Activated T-cell treated with anti-CD3 and anti-CD28 coated beads, Interleukin-2, amount 50 U/mL, for 72 hours (primary cell): Measurements from ENCODE around the gene FAM53B. TPM values are rescaled to one million over a fixed set of nuclear protein-coding genes. Genes with fewer than 3 reads are reported as not detected.

Experiments
- ATAC-seq, 2 donors: fragments of 150-1000 bp; cut with Tn5 transposase; replicated peaks in 1 of 2; 2 replicates each; pipeline ENCODE4 v1.10.0; 2021; ENCODE audit warnings: moderate library complexity in 2 of 2, mild to moderate bottlenecking in 1 of 2
- DNase-seq, 2 donors: peaks; one replicate each; pipeline ENCODE4 v3.0.0; 2021 to 2022; ENCODE audit warnings: mixed read lengths in 1 of 2
- H3K27ac Mint-ChIP-seq: one replicate; pipeline ENCODE4 v1.8.0; 2022; ENCODE audit warnings: mild to moderate bottlenecking, moderate library complexity, mixed read lengths
- H3K27me3 Mint-ChIP-seq: one replicate; pipeline ENCODE4 v1.8.0; 2022; ENCODE audit warnings: low read depth, mixed read lengths
- H3K36me3 Mint-ChIP-seq, 2 donors: one replicate each; pipeline ENCODE4 v1.8.0; 2022; ENCODE audit warnings: mixed read lengths in 2 of 2, mild to moderate bottlenecking in 1 of 2; ENCODE audit not compliant: insufficient read depth in 2 of 2
- H3K4me1 Mint-ChIP-seq: one replicate; pipeline ENCODE4 v1.8.0; 2022; ENCODE audit warnings: low read depth, mixed read lengths
- H3K4me3 Mint-ChIP-seq, 2 donors: one replicate each; pipeline ENCODE4 v1.8.0; 2022; ENCODE audit warnings: mild to moderate bottlenecking in 2 of 2, mixed read lengths in 2 of 2, moderate library complexity in 2 of 2
- H3K9me3 Mint-ChIP-seq, 2 donors: one replicate each; pipeline ENCODE4 v1.8.0; 2022; ENCODE audit warnings: mixed read lengths in 2 of 2
- total RNA-seq, 2 donors: library from RNA; stranded (reverse); gene quantifications; one replicate each; pipeline ENCODE4 v1.2.3, GENCODE V29; 2022

Gene FAM53B
- total RNA-seq, 2 donors from 2014 or later, result 30.0 to 37.7 TPM

DNA sequence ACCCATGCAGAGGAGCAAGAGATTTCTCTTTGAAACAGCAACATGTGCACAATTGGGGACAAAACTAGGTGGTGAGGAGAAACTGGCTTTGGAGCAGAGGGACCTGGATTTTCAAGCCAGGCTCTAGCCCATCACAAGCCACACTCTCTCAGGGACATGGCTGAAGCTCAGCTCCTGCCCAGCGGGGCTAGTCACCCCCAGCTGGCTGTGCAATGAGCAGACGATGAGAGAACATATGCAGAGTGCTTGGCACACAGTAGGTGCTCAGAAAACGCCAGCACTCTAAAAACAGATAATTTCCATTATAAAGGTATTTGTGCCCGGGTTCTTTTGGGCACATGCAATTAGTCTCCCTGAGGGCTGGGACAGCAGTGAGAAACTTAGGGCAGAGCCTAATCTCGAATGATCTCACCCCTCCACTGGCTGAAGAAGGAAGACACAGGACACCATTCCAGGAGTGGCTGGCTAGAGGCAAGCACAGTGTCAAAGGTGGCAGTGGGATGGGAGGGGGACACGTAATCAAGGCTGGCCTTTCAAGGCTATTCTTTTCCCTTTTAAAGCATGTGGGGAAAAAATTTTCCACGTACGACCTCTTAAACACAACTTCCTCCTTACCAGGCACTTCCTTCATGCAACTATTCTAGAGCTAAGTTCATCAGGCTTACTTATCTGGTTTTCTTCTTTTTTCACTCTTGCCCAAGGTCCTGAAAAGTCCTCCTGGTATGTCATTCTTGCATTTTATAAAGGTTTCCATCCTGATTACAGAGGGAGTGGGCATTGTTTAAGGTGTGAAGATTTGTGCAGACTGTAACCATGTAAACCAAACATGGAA lies 15.1 kb downstream of the FAM53B start:
- ATAC-seq, result no peak
- H3K27ac Mint-ChIP-seq, result peak overlapping the region; percentile 76
- peaks cover 5 to 12% of the 10 kb centered on the region in 2 donors for H3K36me3 Mint-ChIP-seq
- H3K9me3 Mint-ChIP-seq, result no peaks in the 10 kb centered on the region
- H3K4me1 Mint-ChIP-seq, result peaks cover 94% of the 10 kb centered on the region
- no peak for DNase-seq
- H3K4me3 Mint-ChIP-seq, result peak overlapping the region; percentile 70 to 77
- no peaks in the 10 kb centered on the region for H3K27me3 Mint-ChIP-seq

DNA sequence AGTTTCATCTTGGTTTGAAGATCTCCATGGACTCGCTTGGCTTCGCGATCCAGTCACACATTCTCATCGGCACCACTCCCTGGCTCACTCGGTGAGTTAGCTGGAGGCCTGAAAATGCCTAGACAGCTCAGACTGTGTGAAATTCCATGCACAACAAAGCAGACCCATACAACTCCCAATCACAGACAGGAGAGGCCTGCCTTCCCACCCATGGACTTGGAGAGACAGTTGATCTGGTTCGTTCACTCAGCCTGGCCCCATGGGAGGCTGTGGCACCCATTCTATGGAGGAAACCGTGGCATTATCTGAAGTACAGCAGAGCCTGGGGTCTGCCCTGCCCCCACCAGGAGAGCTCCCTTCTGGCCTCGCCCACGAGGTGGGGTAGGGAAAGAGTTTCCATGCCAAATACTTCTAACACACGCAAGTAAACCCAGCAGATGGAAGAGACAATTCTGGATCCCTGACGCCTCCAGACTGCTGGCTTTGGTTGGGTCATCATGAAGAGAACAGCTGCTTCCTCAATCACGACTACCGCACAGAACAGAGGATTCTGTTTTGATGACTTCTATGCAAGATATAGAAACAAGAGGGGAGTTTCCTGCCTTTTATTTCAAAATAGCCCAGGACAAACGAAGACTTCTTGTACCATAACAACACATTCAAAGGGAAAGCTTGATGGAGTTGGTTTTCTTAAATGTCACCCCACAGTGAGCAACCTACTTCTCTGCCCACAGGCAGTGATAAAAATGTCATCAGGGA lies 15.9 kb downstream of the FAM53B start:
- Mint-ChIP-seq H3K4me1 (peaks cover 94% of the 10 kb centered on the region), H3K27ac (peak overlapping the region; percentile 76), H3K4me3 (peak overlapping the region; percentile 70 to 77), H3K9me3 (no peaks in the 10 kb centered on the region), H3K36me3 (peaks cover 5 to 14% of the 10 kb centered on the region in 2 donors), H3K27me3 (no peaks in the 10 kb centered on the region)
- DNase-seq (peak in 1 of 2 donors; percentile 54), ATAC-seq (peak; percentile 49 to 59)

- DNase-seq (no peak), ATAC-seq (no peak)
- Mint-ChIP-seq H3K27me3 (no peaks in the 10 kb centered on the region), H3K4me3 (peak overlapping the region; percentile 70 to 77), H3K4me1 (peaks cover 94% of the 10 kb centered on the region), H3K9me3 (no peaks in the 10 kb centered on the region), H3K27ac (no peak overlapping the region), H3K36me3 (peaks cover 3 to 11% of the 10 kb centered on the region in 2 donors)
Measured at GRCh38 chr10:124727361-124727960, 16.7 kb downstream of the FAM53B start.

DNA sequence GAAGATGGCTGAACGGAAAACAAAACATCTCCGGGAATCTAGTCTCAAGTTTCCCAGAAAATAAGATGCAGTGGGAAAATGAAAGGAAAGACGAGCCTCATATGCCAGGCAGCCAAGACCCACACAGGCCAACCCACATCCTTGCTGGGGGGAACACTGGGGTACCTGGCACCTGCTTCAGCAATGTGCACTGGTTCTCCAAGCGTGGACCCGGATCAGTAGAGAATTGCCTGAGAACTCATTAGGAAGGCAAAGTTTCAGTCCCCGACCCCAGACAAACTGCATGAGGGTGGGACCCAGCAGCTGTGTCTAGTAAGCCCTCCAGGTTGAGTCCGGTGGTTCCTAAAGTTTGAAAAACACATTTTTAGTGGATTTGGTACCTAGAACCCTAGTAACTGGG lies 18.4 kb downstream of the FAM53B start:
- Mint-ChIP-seq H3K27ac (no peak overlapping the region), H3K9me3 (no peaks in the 10 kb centered on the region), H3K27me3 (no peaks in the 10 kb centered on the region), H3K4me3 (no peak overlapping the region), H3K36me3 (peaks cover 3 to 11% of the 10 kb centered on the region in 2 donors), H3K4me1 (peaks cover 94% of the 10 kb centered on the region)
- DNase-seq, result no peak
- no peak for ATAC-seq

GRCh38 chr10:124725171-124725631 lies 19.0 kb downstream of the FAM53B start:
- ATAC-seq (no peak), DNase-seq (no peak)
- Mint-ChIP-seq H3K36me3 (peaks cover 4 to 12% of the 10 kb centered on the region in 2 donors), H3K27ac (no peak overlapping the region), H3K4me1 (peaks cover 95% of the 10 kb centered on the region), H3K9me3 (no peaks in the 10 kb centered on the region), H3K27me3 (no peaks in the 10 kb centered on the region), H3K4me3 (no peak overlapping the region)

GRCh38 chr10:124724279-124725027 lies 19.7 kb downstream of the FAM53B start:
- Mint-ChIP-seq H3K27ac (peak overlapping the region; percentile 84), H3K4me3 (peak overlapping the region; percentile 76 to 82), H3K27me3 (no peaks in the 10 kb centered on the region), H3K36me3 (peaks cover 4 to 11% of the 10 kb centered on the region in 2 donors), H3K9me3 (no peaks in the 10 kb centered on the region), H3K4me1 (peaks cover 95% of the 10 kb centered on the region)
- ATAC-seq (no peak), DNase-seq (no peak)

- no peak for DNase-seq
- Mint-ChIP-seq H3K4me1 (peaks cover 95% of the 10 kb centered on the region), H3K27ac (peak overlapping the region; percentile 84), H3K36me3 (peaks cover 4 to 11% of the 10 kb centered on the region in 2 donors), H3K27me3 (no peaks in the 10 kb centered on the region), H3K9me3 (no peaks in the 10 kb centered on the region), H3K4me3 (peak overlapping the region; percentile 76 to 82)
- ATAC-seq, result no peak
Measured at GRCh38 chr10:124723826-124724225, 20.4 kb downstream of the FAM53B start.

- DNase-seq (peak; percentile 80 to 82), ATAC-seq (peak; percentile 65 to 68)
- Mint-ChIP-seq H3K36me3 (peaks cover 4 to 11% of the 10 kb centered on the region in 2 donors), H3K27me3 (no peaks in the 10 kb centered on the region), H3K4me1 (peaks cover 94% of the 10 kb centered on the region), H3K9me3 (no peaks in the 10 kb centered on the region), H3K27ac (peak overlapping the region; percentile 84), H3K4me3 (peak overlapping the region; percentile 76 to 82)
Measured at GRCh38 chr10:124722798-124723783, 21.1 kb downstream of the FAM53B start.

DNA sequence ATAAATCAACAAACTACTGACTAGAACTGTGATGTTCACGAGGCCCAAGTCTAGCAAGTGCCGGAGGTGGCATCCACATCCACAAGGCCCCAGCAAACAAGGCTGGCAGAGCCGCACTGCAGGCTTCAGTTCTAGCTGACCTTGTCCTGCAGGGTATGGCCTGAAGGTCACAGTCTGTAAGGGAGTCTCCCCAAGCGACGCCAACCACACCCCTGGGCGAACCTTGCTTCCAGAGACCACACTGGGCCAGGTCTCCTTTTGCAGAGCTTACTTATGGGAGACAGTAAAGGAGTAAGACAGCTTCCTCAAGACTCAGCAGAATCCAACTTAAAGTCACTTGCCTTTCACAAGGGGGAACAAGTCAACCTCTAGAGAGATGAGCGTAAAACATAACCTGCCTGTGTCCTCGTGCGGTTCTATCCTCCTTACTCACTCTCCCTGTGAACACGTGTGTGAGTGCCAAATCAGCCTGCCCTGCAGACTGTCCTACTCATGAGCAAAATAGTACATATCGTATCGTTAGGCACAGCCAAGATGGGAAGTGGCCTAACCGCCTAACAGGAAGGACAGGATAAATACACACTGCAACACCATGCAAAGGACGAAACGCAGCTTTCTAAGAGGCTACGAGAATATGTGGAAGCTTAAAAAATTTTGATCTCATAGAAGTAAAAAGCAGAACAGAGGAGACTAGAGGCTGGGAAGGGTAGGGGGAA lies 22.7 kb downstream of the FAM53B start:
- H3K9me3 Mint-ChIP-seq, result no peaks in the 10 kb centered on the region
- peaks cover 94% of the 10 kb centered on the region for H3K4me1 Mint-ChIP-seq
- ATAC-seq (no peak), DNase-seq (peak in 1 of 2 donors; percentile 34)
- H3K4me3 Mint-ChIP-seq, result peak overlapping the region; percentile 52 to 73
- peaks cover 6 to 17% of the 10 kb centered on the region in 2 donors for H3K36me3 Mint-ChIP-seq
- H3K27ac Mint-ChIP-seq, result peak overlapping the region; percentile 52
- no peaks in the 10 kb centered on the region for H3K27me3 Mint-ChIP-seq

GRCh38 chr10:124719213-124719851 lies 24.8 kb downstream of the FAM53B start:
- peaks cover 3 to 15% of the 10 kb centered on the region in 2 donors for H3K36me3 Mint-ChIP-seq
- H3K27me3 Mint-ChIP-seq, result no peaks in the 10 kb centered on the region
- H3K9me3 Mint-ChIP-seq, result no peaks in the 10 kb centered on the region

More at GRCh38 chr10:124719213-124719851, 24.8 kb downstream of the FAM53B start:
- peak; percentile 45 to 48 for ATAC-seq
- H3K4me1 Mint-ChIP-seq, result peaks cover 99% of the 10 kb centered on the region
- H3K27ac Mint-ChIP-seq, result peak overlapping the region; percentile 99
- peak overlapping the region; percentile 86 to 92 for H3K4me3 Mint-ChIP-seq
- DNase-seq, result peak; percentile 75 to 80
